A673 (cell line): ENCODE results near the gene ADAT1. TPM values are rescaled to one million over a fixed set of nuclear protein-coding genes. Genes with fewer than 3 reads are reported as not detected.

Experiments
- BruUV-seq: library from RNA; stranded (reverse); fragments of 400-500 nt; replicated peaks from 2 replicates; lab custom pipeline; 2021; lab: Mats Ljungman, UMichigan
- CTCF ChIA-PET: fragments of 300-600 bp; sonication (Branson Sonifier 250); formaldehyde crosslinking; loops from one replicate; lab custom pipeline; 2022; ENCODE audit warnings: antibody characterized with exemption; lab: Charles Lee
- POLR2A ChIA-PET: fragments of 300-600 bp; sonication (Branson Sonifier 250); formaldehyde crosslinking; loops from one replicate; lab custom pipeline; 2022; ENCODE audit warnings: antibody characterized with exemption; ENCODE audit not compliant: low non-redundant PET; lab: Charles Lee
- DNase-seq: peaks from one replicate; pipeline ENCODE4 v3.0.0-alpha.2; 2015; ENCODE audit warnings: low spot score
- H3K27ac ChIP-seq: fragments of 200-600 bp; sonication (generic); 2 replicates; pipeline ENCODE4 v1.5.1; 2016; ENCODE audit warnings: mixed run types, low read depth, mild to moderate bottlenecking, mixed read lengths, antibody characterized with exemption, low read length; ENCODE audit not compliant: poor library complexity, severe bottlenecking
- H3K27me3 ChIP-seq: fragments of 200-600 bp; sonication (generic); replicated peaks from 2 replicates; pipeline ENCODE4 v1.6.1; 2017; ENCODE audit warnings: mixed run types, low read depth, mild to moderate bottlenecking, mixed read lengths, antibody characterized with exemption, low read length; ENCODE audit not compliant: insufficient read depth, poor library complexity
- H3K36me3 ChIP-seq: fragments of 200-600 bp; sonication (generic); 2 replicates; pipeline ENCODE4 v1.6.1; 2016; ENCODE audit warnings: mixed run types, mild to moderate bottlenecking, mixed read lengths, antibody characterized with exemption, low read length; ENCODE audit not compliant: insufficient read depth, poor library complexity, severe bottlenecking
- H3K4me1 ChIP-seq: fragments of 200-600 bp; sonication (generic); 2 replicates; pipeline ENCODE4 v1.6.1; 2017; ENCODE audit warnings: mixed run types, mild to moderate bottlenecking, mixed read lengths, antibody characterized with exemption, low read length; ENCODE audit not compliant: insufficient read depth, poor library complexity, severe bottlenecking
- H3K4me3 ChIP-seq: fragments of 200-600 bp; sonication (generic); 2 replicates; pipeline ENCODE4 v1.5.1; 2016; ENCODE audit warnings: low read depth, mixed run types, mild to moderate bottlenecking, mixed read lengths, low read length; ENCODE audit not compliant: poor library complexity, severe bottlenecking
- H3K9me3 ChIP-seq: fragments of 200-600 bp; sonication (generic); 2 replicates; pipeline ENCODE4 v1.6.1; 2016; ENCODE audit warnings: mixed run types, low read depth, mild to moderate bottlenecking, mixed read lengths, antibody characterized with exemption, low read length; ENCODE audit not compliant: poor library complexity, severe bottlenecking
- EZH2 ChIP-seq: fragments of 200-600 bp; sonication (generic); IDR thresholded peaks from 2 replicates; pipeline ENCODE4 v1.6.1; 2017; ENCODE audit warnings: borderline replicate concordance, low read depth, mild to moderate bottlenecking, mixed read lengths, antibody characterized with exemption, low read length; ENCODE audit not compliant: poor library complexity, severe bottlenecking
- intact Hi-C: fragments of 100-400 bp; cut with micrococcal nuclease; formaldehyde crosslinking; loops from one replicate; pipeline ENCODE4 v1.10.0; 2022; ENCODE audit not compliant: unreplicated experiment
- total RNA-seq: library from RNA; stranded (reverse); gene quantifications from 2 replicates; pipeline ENCODE4 v1.2.3, GENCODE V29; 2021
- TF ChIP-seq, protein P1 (sequence below): fragments of 300-800, 200-600 bp; sonication (generic); conservative IDR thresholded peaks from 2 replicates; pipeline ENCODE4 v1.5.1; 2017; ENCODE audit warnings: low read depth, mild to moderate bottlenecking, antibody characterized with exemption, low read length, moderate library complexity, mixed read lengths

The ADAT1 gene
- total RNA-seq, 1 experiment from 2014 or later, result 79.7 TPM

DNA sequence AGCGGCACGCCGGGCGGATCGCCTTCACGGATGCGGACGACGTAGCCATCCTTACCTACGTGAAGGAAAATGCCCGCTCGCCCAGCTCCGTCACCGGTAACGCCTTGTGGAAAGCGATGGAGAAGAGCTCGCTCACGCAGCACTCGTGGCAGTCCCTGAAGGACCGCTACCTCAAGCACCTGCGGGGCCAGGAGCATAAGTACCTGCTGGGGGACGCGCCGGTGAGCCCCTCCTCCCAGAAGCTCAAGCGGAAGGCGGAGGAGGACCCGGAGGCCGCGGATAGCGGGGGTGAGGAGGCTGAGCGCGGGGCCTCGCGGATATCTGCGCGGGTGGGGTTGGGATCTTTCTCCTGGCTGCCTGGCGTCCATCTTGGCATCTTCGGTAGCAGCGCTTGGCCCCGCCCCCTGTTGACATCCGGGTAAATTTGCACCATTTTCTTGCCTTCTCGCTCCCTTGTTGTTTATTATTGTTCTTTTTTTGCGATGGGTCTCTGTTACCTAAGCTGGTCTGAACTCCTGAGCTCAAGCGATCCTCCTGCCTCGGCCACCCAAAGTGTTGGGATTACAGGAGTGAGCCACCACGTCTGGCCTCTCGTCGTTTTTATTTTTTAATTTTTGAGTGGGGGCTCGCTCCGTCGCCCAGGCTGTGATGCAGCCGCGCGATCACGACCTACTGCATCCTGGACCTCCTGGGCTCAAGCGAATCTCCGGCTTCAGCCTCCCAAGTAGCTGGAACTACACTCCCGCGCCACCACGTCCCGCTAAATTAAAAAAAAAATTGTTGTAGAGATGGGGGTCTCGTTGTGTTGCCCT lies 25.4 kb upstream of the ADAT1 start:
- H3K4me1 ChIP-seq, result peaks cover 27% of the 10 kb centered on the region
- no TSS peak for BruUV-seq

DNA sequence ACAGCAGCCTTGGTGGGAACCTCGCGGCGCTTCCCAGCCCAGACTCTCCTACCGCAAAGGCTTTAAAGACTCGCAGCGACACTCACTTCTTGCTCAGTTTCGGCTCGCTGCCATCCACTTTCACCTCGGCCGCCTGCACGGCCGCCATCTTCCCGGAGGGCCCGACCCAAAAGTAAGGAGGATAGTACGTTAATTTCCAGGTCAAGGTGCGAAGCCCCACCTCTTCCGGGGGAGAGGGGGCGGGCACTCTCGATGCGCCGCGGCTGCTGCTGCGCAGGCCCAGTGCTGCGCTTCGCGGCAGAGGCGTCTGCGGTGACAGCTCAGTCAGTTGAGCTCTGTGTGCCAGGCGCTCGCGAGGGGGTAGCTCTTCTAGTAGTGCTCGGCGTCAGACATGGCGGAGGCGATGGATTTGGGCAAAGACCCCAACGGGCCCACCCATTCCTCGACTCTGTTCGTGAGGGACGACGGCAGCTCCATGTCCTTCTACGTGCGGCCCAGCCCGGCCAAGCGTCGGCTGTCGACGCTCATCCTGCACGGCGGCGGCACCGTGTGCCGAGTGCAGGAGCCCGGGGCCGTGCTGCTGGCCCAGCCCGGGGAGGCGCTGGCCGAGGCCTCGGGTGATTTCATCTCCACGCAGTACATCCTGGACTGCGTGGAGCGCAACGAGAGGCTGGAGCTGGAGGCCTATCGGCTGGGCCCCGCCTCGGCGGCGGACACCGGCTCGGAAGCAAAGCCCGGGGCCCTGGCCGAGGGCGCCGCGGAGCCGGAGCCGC lies 24.6 kb upstream of the ADAT1 start, which contains the start of the genes KARS1 and TERF2IP:
Gene KARS1, minus strand, starts transcription at position 174 of the 773 bp plus-strand sequence. Its CDS starts 26 bp downstream, at position 148.
Gene TERF2IP, plus strand, starts transcription at position 282 of the 773 bp plus-strand sequence. Its CDS starts 110 bp downstream, at position 392.
- no peaks in the 10 kb centered on the region for H3K27me3 ChIP-seq
- DNase-seq, result peak; percentile 96
- peak within 1 kb of the TSS; percentile 95 for H3K4me3 ChIP-seq
- intact Hi-C loops, result loop anchor here (2.0 to 5.0 kb wide), 2 partner anchors 23 to 115 kb away; no protein-coding TSS in a partner anchor
- TF ChIP-seq, protein P1, sequence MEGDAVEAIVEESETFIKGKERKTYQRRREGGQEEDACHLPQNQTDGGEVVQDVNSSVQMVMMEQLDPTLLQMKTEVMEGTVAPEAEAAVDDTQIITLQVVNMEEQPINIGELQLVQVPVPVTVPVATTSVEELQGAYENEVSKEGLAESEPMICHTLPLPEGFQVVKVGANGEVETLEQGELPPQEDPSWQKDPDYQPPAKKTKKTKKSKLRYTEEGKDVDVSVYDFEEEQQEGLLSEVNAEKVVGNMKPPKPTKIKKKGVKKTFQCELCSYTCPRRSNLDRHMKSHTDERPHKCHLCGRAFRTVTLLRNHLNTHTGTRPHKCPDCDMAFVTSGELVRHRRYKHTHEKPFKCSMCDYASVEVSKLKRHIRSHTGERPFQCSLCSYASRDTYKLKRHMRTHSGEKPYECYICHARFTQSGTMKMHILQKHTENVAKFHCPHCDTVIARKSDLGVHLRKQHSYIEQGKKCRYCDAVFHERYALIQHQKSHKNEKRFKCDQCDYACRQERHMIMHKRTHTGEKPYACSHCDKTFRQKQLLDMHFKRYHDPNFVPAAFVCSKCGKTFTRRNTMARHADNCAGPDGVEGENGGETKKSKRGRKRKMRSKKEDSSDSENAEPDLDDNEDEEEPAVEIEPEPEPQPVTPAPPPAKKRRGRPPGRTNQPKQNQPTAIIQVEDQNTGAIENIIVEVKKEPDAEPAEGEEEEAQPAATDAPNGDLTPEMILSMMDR, result no peak
- TF ChIP-seq EZH2, result no peak
- CTCF ChIA-PET, result no interaction called here
- H3K36me3 ChIP-seq, result peaks cover 29% of the 10 kb centered on the region
- H3K27ac ChIP-seq, result peak within 1 kb of the TSS; percentile 86
- no peaks in the 10 kb centered on the region for H3K9me3 ChIP-seq
- no TSS peak for BruUV-seq
- POLR2A ChIA-PET, result interaction anchor here (0.5 kb wide), 1 partner anchor 69 kb away, joined by 3 read pairs; no protein-coding TSS in a partner anchor
- peaks cover 27% of the 10 kb centered on the region for H3K4me1 ChIP-seq

More for the DNA sequence above, 25.4 kb upstream of the ADAT1 start:
- CTCF ChIA-PET, result no interaction called here
- H3K36me3 ChIP-seq, result peaks cover 25% of the 10 kb centered on the region
- intact Hi-C loops, result loop anchor here (5.0 kb wide), 1 partner anchor 114 kb away; no protein-coding TSS in a partner anchor
- DNase-seq, result peak; percentile 89
- POLR2A ChIA-PET, result interaction anchor here (0.6 kb wide), 1 partner anchor 15 kb away, joined by 8 read pairs; no protein-coding TSS in a partner anchor
- H3K27me3 ChIP-seq, result no peaks in the 10 kb centered on the region
- H3K4me3 ChIP-seq, result peak overlapping the region; percentile 95
- H3K9me3 ChIP-seq, result no peaks in the 10 kb centered on the region
- no peak for TF ChIP-seq EZH2
- TF ChIP-seq, protein P1, result no peak
- H3K27ac ChIP-seq, result peak overlapping the region; percentile 86

DNA sequence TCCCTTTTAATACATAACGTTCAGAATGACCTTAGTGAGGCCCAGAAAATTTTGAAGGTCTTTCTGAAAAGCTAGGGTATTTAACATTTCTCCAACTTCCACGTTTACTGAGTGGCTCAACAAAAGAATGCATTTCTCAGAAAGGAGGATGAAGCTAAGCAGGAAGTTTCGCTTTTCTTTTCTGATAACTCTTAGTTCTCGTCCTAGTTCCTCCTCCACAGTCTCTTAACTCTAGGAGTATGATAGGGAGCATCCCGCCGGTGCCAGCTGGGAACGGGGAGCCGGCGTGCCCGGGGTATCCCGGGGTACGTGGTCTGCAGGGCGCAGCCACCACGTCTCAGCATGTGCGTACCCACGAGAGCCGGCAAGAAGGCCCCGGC lies 24.0 kb upstream of the ADAT1 start:
- BruUV-seq, result TSS peak; percentile 48
- Histone ChIP-seq H3K4me3 (peak overlapping the region; percentile 95), H3K36me3 (peaks cover 33% of the 10 kb centered on the region), H3K27me3 (no peaks in the 10 kb centered on the region), H3K9me3 (no peaks in the 10 kb centered on the region), H3K4me1 (peaks cover 27% of the 10 kb centered on the region), H3K27ac (peak overlapping the region; percentile 86)
- ChIA-PET POLR2A (interaction anchor here (0.5 kb wide), 1 partner anchor 68 kb away, joined by 3 read pairs; no protein-coding TSS in a partner anchor), CTCF (no interaction called here)
- TF ChIP-seq, protein P1, result no peak
- TF ChIP-seq EZH2, result no peak
- no peak for DNase-seq
- intact Hi-C loops, result loop anchor here (2.0 to 5.0 kb wide), 2 partner anchors 22 to 115 kb away; no protein-coding TSS in a partner anchor
